Hepatocyte (in vitro differentiated cells): Measurements from ENCODE around the gene GP5.

Source experiments
- EZH2 ChIP-seq: fragments of 200-600 bp; sonication (generic); IDR thresholded peaks from 2 replicates; pipeline ENCODE4 v1.6.1; 2016; ENCODE audit warnings: antibody characterized with exemption, mild to moderate bottlenecking, borderline replicate concordance
- EZH2phosphoT487 ChIP-seq: fragments of 200-600 bp; sonication (generic); IDR thresholded peaks from one replicate; pipeline ENCODE4 v1.6.1; 2018; ENCODE audit warnings: antibody characterized with exemption, mild to moderate bottlenecking, low read depth, moderate library complexity; ENCODE audit not compliant: unreplicated experiment, severe bottlenecking
- TF ChIP-seq, protein P1 (sequence below): fragments of 200-600 bp; sonication (generic); IDR thresholded peaks from 2 replicates; pipeline ENCODE4 v1.5.1; 2016; ENCODE audit warnings: antibody characterized with exemption, mild to moderate bottlenecking; ENCODE audit not compliant: poor library complexity

DNA sequence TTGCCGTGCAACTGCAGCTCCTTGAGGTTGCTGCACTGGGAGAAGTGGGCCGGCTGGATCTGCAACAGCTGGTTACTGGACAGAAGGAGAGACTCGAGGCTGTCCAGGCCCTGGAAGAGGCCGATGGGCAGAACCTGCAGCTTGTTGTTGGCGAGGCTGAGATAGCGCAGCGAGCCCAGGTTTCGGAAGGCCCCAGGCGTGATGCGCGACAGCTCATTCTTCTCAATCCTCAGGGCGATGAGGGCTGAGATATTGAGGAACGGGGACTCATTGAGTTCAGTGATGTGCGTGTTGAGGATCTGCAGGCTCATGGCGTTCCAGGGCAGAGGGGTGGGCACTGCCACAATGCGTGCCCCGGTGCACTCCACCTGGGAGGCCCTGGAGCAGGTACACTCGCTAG lies 38.5 kb downstream of the GP5 start:
- no peak for TF ChIP-seq EZH2
- TF ChIP-seq, protein P1, sequence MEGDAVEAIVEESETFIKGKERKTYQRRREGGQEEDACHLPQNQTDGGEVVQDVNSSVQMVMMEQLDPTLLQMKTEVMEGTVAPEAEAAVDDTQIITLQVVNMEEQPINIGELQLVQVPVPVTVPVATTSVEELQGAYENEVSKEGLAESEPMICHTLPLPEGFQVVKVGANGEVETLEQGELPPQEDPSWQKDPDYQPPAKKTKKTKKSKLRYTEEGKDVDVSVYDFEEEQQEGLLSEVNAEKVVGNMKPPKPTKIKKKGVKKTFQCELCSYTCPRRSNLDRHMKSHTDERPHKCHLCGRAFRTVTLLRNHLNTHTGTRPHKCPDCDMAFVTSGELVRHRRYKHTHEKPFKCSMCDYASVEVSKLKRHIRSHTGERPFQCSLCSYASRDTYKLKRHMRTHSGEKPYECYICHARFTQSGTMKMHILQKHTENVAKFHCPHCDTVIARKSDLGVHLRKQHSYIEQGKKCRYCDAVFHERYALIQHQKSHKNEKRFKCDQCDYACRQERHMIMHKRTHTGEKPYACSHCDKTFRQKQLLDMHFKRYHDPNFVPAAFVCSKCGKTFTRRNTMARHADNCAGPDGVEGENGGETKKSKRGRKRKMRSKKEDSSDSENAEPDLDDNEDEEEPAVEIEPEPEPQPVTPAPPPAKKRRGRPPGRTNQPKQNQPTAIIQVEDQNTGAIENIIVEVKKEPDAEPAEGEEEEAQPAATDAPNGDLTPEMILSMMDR = no peak
- no peak for TF ChIP-seq EZH2phosphoT487
